DOHH2 (cell line): Measurements from ENCODE around the gene ZNF76.

ENCODE experiments used
- EZH2phosphoT487 ChIP-seq: fragments of 200-600 bp; sonication (generic); IDR thresholded peaks from 2 replicates; pipeline ENCODE4 v1.6.1; 2017; ENCODE audit warnings: borderline replicate concordance, mild to moderate bottlenecking, antibody characterized with exemption, low read length, moderate library complexity, mixed read lengths
- TF ChIP-seq, protein P1 (sequence below): fragments of 200-600 bp; sonication (generic); IDR thresholded peaks from one replicate; pipeline ENCODE4 v1.5.1; 2014; ENCODE audit warnings: antibody characterized with exemption, mild to moderate bottlenecking, low read depth, low read length; ENCODE audit not compliant: poor library complexity, severe bottlenecking

- no peak for TF ChIP-seq EZH2phosphoT487
- TF ChIP-seq, protein P1, sequence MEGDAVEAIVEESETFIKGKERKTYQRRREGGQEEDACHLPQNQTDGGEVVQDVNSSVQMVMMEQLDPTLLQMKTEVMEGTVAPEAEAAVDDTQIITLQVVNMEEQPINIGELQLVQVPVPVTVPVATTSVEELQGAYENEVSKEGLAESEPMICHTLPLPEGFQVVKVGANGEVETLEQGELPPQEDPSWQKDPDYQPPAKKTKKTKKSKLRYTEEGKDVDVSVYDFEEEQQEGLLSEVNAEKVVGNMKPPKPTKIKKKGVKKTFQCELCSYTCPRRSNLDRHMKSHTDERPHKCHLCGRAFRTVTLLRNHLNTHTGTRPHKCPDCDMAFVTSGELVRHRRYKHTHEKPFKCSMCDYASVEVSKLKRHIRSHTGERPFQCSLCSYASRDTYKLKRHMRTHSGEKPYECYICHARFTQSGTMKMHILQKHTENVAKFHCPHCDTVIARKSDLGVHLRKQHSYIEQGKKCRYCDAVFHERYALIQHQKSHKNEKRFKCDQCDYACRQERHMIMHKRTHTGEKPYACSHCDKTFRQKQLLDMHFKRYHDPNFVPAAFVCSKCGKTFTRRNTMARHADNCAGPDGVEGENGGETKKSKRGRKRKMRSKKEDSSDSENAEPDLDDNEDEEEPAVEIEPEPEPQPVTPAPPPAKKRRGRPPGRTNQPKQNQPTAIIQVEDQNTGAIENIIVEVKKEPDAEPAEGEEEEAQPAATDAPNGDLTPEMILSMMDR: no peak
These were observed 41.1 kb upstream of the ZNF76 start for GRCh38 chr6:35218456-35218855.
